Naive B cell (primary cell): ENCODE results near the gene DDOST. TPM values are rescaled to one million over a fixed set of nuclear protein-coding genes. Genes with fewer than 3 reads are reported as not detected.

Source experiments
- ATAC-seq, 2 donors: fragments of 150-1000 bp; cut with Tn5 transposase; 2 replicates each; pipeline ENCODE4 v1.10.0; 2021; ENCODE audit warnings: low read depth in 2 of 2, mild to moderate bottlenecking in 2 of 2, moderate library complexity in 2 of 2
- DNase-seq: peaks from one replicate; pipeline ENCODE4 v3.0.0; 2022
- H3K27ac Mint-ChIP-seq, 6 donors: one replicate each; pipeline ENCODE4 v1.8.0; 2020 to 2022; ENCODE audit warnings: mild to moderate bottlenecking in 6 of 6, mixed read lengths in 6 of 6, moderate library complexity in 5 of 6, inconsistent platforms in 2 of 6
- H3K27me3 Mint-ChIP-seq, 3 donors: one replicate each; pipeline ENCODE4 v1.8.0; 2021 to 2022; ENCODE audit warnings: mixed read lengths in 3 of 3, mild to moderate bottlenecking in 1 of 3
- H3K36me3 Mint-ChIP-seq, 2 donors: one replicate each; pipeline ENCODE4 v1.8.0; 2020 to 2022; ENCODE audit warnings: mixed read lengths in 2 of 2, inconsistent platforms in 1 of 2, mild to moderate bottlenecking in 1 of 2
- H3K4me1 Mint-ChIP-seq, 3 donors: one replicate each; pipeline ENCODE4 v1.8.0; 2020 to 2022; ENCODE audit warnings: mixed read lengths in 3 of 3, inconsistent platforms in 1 of 3, mild to moderate bottlenecking in 1 of 3, moderate library complexity in 1 of 3
- H3K4me3 Mint-ChIP-seq, 8 donors: one replicate each; pipeline ENCODE4 v1.8.0; 2020 to 2022; ENCODE audit warnings: mild to moderate bottlenecking in 8 of 8, mixed read lengths in 8 of 8, moderate library complexity in 8 of 8, inconsistent platforms in 2 of 8
- H3K9me3 Mint-ChIP-seq, 7 donors: one replicate each; pipeline ENCODE4 v1.8.0; 2020 to 2022; ENCODE audit warnings: mixed read lengths in 7 of 7, mild to moderate bottlenecking in 5 of 7, inconsistent platforms in 2 of 7, moderate library complexity in 1 of 7
- polyA plus RNA-seq, 6 donors: library from polyadenylated mRNA; unstranded; fragments of 300-500 nt; fragmentation: Illumina TruSeq; gene quantifications; one replicate each; pipeline ENCODE4 v1.2.3, GENCODE V29; 2021; ENCODE audit warnings: low read depth in 6 of 6

DDOST gene
- polyA plus RNA-seq: 100 to 1,000 TPM; 190 to 325 (median 211) TPM

DNA sequence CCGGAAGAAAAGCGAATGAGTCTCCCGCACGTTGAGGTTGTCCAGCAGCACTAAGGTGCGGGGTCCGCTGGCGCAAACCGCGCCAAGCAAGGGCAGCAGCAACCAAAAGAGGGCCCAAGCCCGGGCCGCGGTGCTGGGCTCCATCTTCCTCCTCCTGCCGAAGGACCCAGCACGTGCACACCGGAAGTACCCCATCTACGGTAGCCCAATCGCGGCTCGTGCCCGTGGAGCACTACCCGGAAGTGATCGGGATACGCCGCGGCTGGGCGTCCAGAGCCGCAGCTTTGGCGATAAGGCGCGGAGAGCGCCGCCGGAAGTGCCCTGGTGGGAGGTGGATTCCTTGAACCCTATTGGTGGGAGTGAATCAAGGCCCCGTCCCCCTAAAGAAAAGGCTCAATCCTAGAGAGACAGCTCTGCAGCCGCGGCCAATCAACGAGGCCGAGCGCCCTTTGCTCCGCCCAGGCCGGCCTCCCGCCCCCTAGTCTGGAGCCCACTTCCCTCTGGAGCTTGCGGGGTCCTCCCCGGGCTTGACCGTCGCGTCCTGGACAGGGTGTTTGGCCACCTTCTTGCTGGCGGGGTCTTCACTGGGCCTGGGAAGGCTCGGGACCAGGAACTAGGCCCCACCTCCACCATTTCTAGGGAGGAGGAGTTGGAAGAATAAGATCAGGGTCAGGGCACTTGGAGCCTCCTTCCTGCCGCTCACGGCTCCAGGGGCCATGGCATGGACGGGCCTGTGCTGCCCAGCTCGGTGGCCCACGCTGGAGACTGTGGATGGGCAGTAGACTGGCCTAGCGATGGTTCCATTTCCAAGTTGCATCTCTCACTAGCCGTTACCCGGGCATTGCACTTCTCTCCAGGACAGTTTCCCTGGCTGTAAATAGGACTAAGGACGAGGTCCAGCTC, at the start of gene DDOST:
DDOST (minus strand) TSS at position 163 of the 903 bp plus-strand sequence; CDS start at position 144, 19 bp downstream.
- Mint-ChIP-seq H3K9me3 (no peaks in the 10 kb centered on the region), H3K4me1 (peaks cover 42 to 54% (median 48%) of the 10 kb centered on the region in 3 donors), H3K4me3 (peak within 1 kb of the TSS; percentile 94 to 100 (median 99)), H3K27me3 (no peaks in the 10 kb centered on the region), H3K27ac (peak within 1 kb of the TSS; percentile 66 to 98 (median 98)), H3K36me3 (peaks cover 12 to 15% of the 10 kb centered on the region in 2 donors)
- DNase-seq (peak; percentile 96), ATAC-seq (peak; percentile 93 to 94)

GRCh38 chr1:20710469-20711284, 49.5 kb upstream of the DDOST start:
- no peaks in the 10 kb centered on the region for H3K9me3 Mint-ChIP-seq
- peaks cover 10 to 39% (median 15%) of the 10 kb centered on the region in 3 donors for H3K27me3 Mint-ChIP-seq
- DNase-seq: no peak
- no peaks in the 10 kb centered on the region for H3K36me3 Mint-ChIP-seq
- no peaks in the 10 kb centered on the region for H3K4me1 Mint-ChIP-seq
- no peak for ATAC-seq
- H3K4me3 Mint-ChIP-seq: no peak overlapping the region
- H3K27ac Mint-ChIP-seq: peak overlapping the region in 1 of 6 donors; percentile 68

DNA sequence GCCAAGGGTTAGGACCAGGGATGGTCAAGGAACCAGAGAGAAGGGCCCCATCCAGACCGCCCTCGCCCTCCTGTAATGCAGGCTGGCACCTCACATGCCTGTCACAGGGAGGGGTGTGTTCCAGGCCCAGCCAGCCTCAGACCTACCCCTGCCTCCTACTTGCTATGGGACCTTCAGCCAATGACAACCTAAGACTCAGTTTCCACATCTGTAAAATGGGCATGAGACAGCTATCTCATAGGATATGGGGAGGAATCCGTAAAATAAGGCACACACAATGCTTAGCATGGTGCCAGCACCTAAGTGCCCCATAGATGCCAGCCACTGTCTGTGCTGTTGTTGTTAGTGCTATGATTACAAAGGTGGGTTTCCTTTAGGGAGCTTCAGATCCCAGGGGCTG, 48.7 kb upstream of the DDOST start:
- no peaks in the 10 kb centered on the region for H3K9me3 Mint-ChIP-seq
- H3K4me3 Mint-ChIP-seq: no peak overlapping the region
- no peaks in the 10 kb centered on the region for H3K36me3 Mint-ChIP-seq
- DNase-seq (no peak), ATAC-seq (no peak)
- no peaks in the 10 kb centered on the region for H3K4me1 Mint-ChIP-seq
- H3K27ac Mint-ChIP-seq: no peak overlapping the region
- H3K27me3 Mint-ChIP-seq: peaks cover 2 to 31% (median 7%) of the 10 kb centered on the region in 3 donors

DNA sequence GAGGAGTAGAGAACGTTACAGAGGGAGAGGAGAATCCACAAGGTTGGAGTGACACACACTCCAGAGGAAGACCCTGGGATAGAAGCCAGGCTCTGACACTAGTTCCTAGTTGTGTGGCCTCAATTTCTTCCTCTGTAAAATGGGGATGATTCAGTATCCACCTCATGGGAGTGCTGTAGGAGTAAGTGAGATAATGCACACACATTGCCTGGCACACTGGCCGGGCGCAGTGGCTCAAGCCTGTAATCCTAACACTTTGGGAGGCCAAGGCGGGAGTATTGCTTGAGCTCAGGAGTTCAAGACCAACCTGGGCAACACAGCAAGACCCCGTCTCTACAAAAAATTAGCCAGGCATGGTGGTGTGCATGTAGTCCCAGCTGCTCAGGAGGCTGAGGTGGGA, 47.7 kb upstream of the DDOST start:
- no peak overlapping the region for H3K4me3 Mint-ChIP-seq

GRCh38 chr1:20708057-20708456, 46.9 kb upstream of the DDOST start:
- Mint-ChIP-seq H3K27ac (no peak overlapping the region), H3K9me3 (no peaks in the 10 kb centered on the region), H3K36me3 (no peaks in the 10 kb centered on the region), H3K4me1 (peaks cover 0 to under 1% (median 0%) of the 10 kb centered on the region in 3 donors), H3K4me3 (no peak overlapping the region), H3K27me3 (peaks cover 0 to 27% (median 8%) of the 10 kb centered on the region in 3 donors)
- DNase-seq: no peak
- ATAC-seq: no peak

More for the DNA sequence above, 47.7 kb upstream of the DDOST start:
- Mint-ChIP-seq H3K27me3 (peaks cover 0 to 28% (median 5%) of the 10 kb centered on the region in 3 donors), H3K36me3 (no peaks in the 10 kb centered on the region), H3K4me1 (no peaks in the 10 kb centered on the region), H3K9me3 (no peaks in the 10 kb centered on the region), H3K27ac (no peak overlapping the region)
- DNase-seq (no peak), ATAC-seq (no peak)

DNA sequence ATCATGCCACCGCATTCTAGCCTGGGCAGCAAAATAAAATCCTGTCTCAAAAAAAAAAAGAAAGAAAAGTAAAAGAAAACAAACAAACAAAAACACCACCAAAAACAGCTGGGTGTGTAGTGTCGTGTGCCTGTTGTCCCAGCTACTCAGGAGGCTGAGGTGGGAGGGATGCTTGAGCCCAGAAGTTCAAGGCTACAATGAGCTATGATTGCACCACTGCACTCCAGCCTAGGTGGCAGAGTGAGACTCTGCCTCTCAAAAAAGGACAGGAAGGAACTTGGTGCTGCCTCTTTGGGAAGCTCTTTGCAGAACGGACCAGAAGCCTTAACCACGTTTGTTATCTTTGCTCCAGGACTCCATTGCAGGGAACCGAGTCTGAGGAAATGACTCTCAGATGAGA, 45.7 kb upstream of the DDOST start:
- no peak for DNase-seq
- peaks cover 0 to 34% (median 12%) of the 10 kb centered on the region in 3 donors for H3K27me3 Mint-ChIP-seq
- H3K4me3 Mint-ChIP-seq: no peak overlapping the region
- H3K4me1 Mint-ChIP-seq: peaks cover 0 to 2% (median 0%) of the 10 kb centered on the region in 3 donors
- ATAC-seq: no peak
- H3K36me3 Mint-ChIP-seq: no peaks in the 10 kb centered on the region
- H3K27ac Mint-ChIP-seq: no peak overlapping the region
- no peaks in the 10 kb centered on the region for H3K9me3 Mint-ChIP-seq

GRCh38 chr1:20705203-20705755, 44.1 kb upstream of the DDOST start:
- Mint-ChIP-seq H3K27me3 (peaks cover 0 to 26% (median 20%) of the 10 kb centered on the region in 3 donors), H3K36me3 (no peaks in the 10 kb centered on the region), H3K9me3 (no peaks in the 10 kb centered on the region), H3K4me1 (peaks cover 0 to 2% (median 0%) of the 10 kb centered on the region in 3 donors), H3K4me3 (no peak overlapping the region), H3K27ac (peak overlapping the region in 1 of 6 donors; percentile 69)
- ATAC-seq: no peak
- DNase-seq: no peak

DNA sequence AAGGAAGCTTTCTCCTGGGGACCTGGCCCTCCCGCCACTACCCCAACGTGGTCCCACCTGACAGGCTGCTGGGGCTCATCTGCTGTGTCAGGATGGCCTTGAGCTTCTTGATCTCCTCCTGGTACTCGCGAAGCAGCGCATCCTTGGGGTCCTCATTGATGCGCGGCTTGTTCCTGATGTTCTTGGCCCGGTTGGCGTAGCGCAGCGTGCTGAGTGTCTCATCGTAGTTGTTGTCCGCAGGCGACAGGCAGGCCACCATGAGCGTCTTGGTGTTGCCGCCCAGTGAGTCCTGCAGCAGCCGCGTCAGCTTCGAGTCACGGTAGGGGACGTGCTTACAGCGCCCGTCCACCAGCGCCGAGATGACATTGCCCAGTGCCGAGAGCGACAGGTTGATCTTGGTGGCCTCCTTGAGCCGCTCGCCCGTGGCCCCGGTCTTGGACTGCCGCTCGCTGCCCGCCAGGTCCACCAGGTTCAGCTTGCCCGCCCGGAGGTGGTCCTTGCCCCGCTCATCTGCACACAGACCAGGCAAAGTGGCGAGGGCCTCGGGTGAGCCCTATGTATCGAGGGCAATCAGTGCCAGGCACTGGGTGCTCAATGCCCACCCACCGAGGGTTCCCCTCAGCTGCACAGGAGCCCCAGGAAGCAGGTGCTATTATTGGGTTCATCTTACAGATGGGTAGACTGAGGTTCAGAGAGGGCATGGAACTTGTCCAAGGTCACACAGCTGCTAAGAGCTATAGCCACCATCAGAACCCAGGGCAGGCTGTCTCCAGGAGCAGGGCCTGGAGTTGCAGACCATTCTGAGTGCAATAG, 43.4 kb upstream of the DDOST start:
- Mint-ChIP-seq H3K4me3 (no peak overlapping the region), H3K27ac (no peak overlapping the region), H3K9me3 (no peaks in the 10 kb centered on the region), H3K4me1 (peaks cover 0 to 2% (median 0%) of the 10 kb centered on the region in 3 donors), H3K27me3 (peaks cover 0 to 23% (median 23%) of the 10 kb centered on the region in 3 donors), H3K36me3 (no peaks in the 10 kb centered on the region)
- DNase-seq (no peak), ATAC-seq (no peak)

GRCh38 chr1:20703124-20703756, 42.1 kb upstream of the DDOST start:
- Mint-ChIP-seq H3K4me3 (no peak overlapping the region), H3K27me3 (peaks cover 0 to 25% (median 16%) of the 10 kb centered on the region in 3 donors), H3K9me3 (no peaks in the 10 kb centered on the region), H3K27ac (peak overlapping the region in 3 of 6 donors; percentile 57 to 93 (median 90)), H3K4me1 (peaks cover 0 to 2% (median 0%) of the 10 kb centered on the region in 3 donors), H3K36me3 (no peaks in the 10 kb centered on the region)
- DNase-seq (no peak), ATAC-seq (no peak)

- DNase-seq: no peak
- peaks cover 0 to 2% (median 0%) of the 10 kb centered on the region in 3 donors for H3K4me1 Mint-ChIP-seq
- no peak for ATAC-seq
- H3K27ac Mint-ChIP-seq: no peak overlapping the region
- no peaks in the 10 kb centered on the region for H3K36me3 Mint-ChIP-seq
- no peaks in the 10 kb centered on the region for H3K9me3 Mint-ChIP-seq
- no peak overlapping the region for H3K4me3 Mint-ChIP-seq
- peaks cover 0 to 25% (median 12%) of the 10 kb centered on the region in 3 donors for H3K27me3 Mint-ChIP-seq
These were observed 41.2 kb upstream of the DDOST start for GRCh38 chr1:20702416-20702815.

- no peaks in the 10 kb centered on the region for H3K36me3 Mint-ChIP-seq
- no peak for DNase-seq
- peaks cover 0 to 25% (median 12%) of the 10 kb centered on the region in 3 donors for H3K27me3 Mint-ChIP-seq
- H3K27ac Mint-ChIP-seq: peak overlapping the region in 1 of 6 donors; percentile 9
- H3K9me3 Mint-ChIP-seq: no peaks in the 10 kb centered on the region
- peaks cover 0 to 5% (median 3%) of the 10 kb centered on the region in 3 donors for H3K4me1 Mint-ChIP-seq
- no peak for ATAC-seq
- peak overlapping the region in 1 of 8 donors; percentile 12 for H3K4me3 Mint-ChIP-seq
These were observed 40.7 kb upstream of the DDOST start for GRCh38 chr1:20701847-20702246.

DNA sequence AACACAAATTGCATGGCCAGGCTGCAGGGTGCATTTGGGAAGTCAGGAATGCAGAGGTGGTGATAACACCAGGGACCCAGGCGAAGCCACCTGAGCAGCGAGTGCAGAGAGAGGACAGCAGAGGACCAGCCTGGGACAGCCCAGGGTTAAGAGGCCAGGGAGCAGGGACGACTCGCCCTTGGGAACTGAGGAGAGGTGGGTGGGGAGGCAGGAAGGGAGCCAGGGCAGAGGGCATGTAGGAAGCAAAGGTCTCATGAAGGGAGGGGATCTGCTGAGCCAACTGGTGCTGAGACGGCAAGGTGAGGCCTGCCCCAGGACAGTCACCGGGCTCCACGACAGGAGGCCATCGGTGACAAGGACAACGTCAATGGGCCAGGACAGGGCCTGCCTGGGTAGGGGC, 40.3 kb upstream of the DDOST start:
- ATAC-seq (no peak), DNase-seq (no peak)
- Mint-ChIP-seq H3K4me1 (peaks cover 0 to 8% (median 7%) of the 10 kb centered on the region in 3 donors), H3K4me3 (peak overlapping the region in 1 of 8 donors; percentile 12), H3K36me3 (no peaks in the 10 kb centered on the region), H3K27ac (no peak overlapping the region), H3K9me3 (no peaks in the 10 kb centered on the region), H3K27me3 (peaks cover 0 to 25% (median 14%) of the 10 kb centered on the region in 3 donors)
